GM12873 (cell line): ENCODE data around the gene ASCL4.

Experiments
- TF ChIP-seq, protein P1 (sequence below): IDR thresholded peaks from 2 replicates; pipeline ENCODE4 v1.5.1; 2012; ENCODE audit warnings: low read depth, mild to moderate bottlenecking, moderate library complexity, low read length, control low read depth; ENCODE audit not compliant: insufficient read depth; ENCODE audit errors: missing control alignments

The ASCL4 gene

GRCh38 chr12:107822356-107822755, 47.9 kb downstream of the ASCL4 start:
- TF ChIP-seq, protein P1, sequence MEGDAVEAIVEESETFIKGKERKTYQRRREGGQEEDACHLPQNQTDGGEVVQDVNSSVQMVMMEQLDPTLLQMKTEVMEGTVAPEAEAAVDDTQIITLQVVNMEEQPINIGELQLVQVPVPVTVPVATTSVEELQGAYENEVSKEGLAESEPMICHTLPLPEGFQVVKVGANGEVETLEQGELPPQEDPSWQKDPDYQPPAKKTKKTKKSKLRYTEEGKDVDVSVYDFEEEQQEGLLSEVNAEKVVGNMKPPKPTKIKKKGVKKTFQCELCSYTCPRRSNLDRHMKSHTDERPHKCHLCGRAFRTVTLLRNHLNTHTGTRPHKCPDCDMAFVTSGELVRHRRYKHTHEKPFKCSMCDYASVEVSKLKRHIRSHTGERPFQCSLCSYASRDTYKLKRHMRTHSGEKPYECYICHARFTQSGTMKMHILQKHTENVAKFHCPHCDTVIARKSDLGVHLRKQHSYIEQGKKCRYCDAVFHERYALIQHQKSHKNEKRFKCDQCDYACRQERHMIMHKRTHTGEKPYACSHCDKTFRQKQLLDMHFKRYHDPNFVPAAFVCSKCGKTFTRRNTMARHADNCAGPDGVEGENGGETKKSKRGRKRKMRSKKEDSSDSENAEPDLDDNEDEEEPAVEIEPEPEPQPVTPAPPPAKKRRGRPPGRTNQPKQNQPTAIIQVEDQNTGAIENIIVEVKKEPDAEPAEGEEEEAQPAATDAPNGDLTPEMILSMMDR, result no peak
